ENCODE measurements around the gene NDUFB10. TPM values are rescaled to one million over a fixed set of nuclear protein-coding genes. Genes with fewer than 3 reads are reported as not detected.

Gene NDUFB10
- total RNA-seq, 2 donors from 2014 or later, result 108 to 197 TPM

- H3K27me3 ChIP-seq (replicated peaks; ENCODE audit: insufficient read depth), result no peaks in the 10 kb centered on the region
- H3K36me3 ChIP-seq, result peaks cover 45% of the 10 kb centered on the region
- no peak overlapping the region for H3K4me3 ChIP-seq
- TF ChIP-seq, protein P1, sequence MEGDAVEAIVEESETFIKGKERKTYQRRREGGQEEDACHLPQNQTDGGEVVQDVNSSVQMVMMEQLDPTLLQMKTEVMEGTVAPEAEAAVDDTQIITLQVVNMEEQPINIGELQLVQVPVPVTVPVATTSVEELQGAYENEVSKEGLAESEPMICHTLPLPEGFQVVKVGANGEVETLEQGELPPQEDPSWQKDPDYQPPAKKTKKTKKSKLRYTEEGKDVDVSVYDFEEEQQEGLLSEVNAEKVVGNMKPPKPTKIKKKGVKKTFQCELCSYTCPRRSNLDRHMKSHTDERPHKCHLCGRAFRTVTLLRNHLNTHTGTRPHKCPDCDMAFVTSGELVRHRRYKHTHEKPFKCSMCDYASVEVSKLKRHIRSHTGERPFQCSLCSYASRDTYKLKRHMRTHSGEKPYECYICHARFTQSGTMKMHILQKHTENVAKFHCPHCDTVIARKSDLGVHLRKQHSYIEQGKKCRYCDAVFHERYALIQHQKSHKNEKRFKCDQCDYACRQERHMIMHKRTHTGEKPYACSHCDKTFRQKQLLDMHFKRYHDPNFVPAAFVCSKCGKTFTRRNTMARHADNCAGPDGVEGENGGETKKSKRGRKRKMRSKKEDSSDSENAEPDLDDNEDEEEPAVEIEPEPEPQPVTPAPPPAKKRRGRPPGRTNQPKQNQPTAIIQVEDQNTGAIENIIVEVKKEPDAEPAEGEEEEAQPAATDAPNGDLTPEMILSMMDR (IDR thresholded peaks at IDR 0.05), result no peak
- ATAC-seq (ENCODE audit: insufficient number of reproducible peaks, low FRiP score, low read depth) (no peak), DNase-seq (ENCODE audit: low spot score) (no peak)
- no peaks in the 10 kb centered on the region for H3K9me3 ChIP-seq
- peaks cover 15 to 30% of the 10 kb centered on the region in 2 donors for H3K4me1 ChIP-seq (ENCODE audit: control insufficient read depth in 1 of 2, low read depth in 2 of 2)
- no peak overlapping the region for H3K27ac ChIP-seq
Measured at GRCh38 chr16:2002406-2003230, 43.3 kb downstream of the NDUFB10 start.

GRCh38 chr16:2003231-2003826 is 44.0 kb downstream of the NDUFB10 start:
- ATAC-seq (ENCODE audit: insufficient number of reproducible peaks, low FRiP score, low read depth), result no peak

DNA sequence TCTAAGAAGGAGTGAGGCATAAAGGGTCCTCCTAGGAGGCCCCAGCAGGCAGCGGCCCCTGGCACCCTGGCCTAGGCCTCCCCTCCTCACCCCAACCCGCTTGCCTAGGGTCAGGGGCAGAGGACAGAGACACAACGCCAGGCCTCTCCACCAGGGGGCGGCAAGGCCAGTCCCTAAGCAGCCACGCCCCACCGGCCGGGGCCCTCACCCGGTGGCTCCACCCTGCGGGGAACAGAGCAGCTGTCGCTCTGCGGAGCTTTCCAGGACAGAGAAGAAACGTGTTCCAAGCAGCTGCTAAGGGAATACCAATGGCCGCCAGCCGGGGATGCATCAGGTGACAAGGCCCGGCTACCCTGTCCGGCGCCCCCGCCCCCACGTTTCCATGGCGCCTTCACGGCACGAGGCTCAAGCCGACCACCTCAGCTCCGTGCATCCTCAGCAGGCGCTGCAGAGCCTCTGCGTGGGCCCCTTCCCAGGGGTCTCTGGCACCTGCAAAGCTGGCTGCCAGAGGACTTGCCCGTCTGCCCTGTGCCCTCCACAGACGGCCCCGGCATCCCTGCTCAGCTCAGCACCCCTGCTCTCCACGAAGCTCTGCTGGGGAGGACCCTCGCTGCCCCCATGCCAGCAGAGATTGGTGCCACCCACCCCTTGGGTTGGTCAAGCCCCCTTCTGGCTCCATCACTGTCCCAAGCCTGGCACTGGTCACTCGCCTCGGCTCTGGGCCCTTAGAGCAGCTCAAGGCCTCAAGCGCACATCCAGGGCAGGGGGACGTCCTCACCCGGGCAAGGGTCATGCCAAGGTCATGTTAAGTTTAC is 44.7 kb downstream of the NDUFB10 start:
- peak; percentile 46 for ATAC-seq (ENCODE audit: insufficient number of reproducible peaks, low FRiP score, low read depth)
- Histone ChIP-seq H3K27me3 (replicated peaks; ENCODE audit: insufficient read depth) (no peaks in the 10 kb centered on the region), H3K36me3 (peaks cover 35% of the 10 kb centered on the region), H3K27ac (no peak overlapping the region), H3K4me1 (ENCODE audit: control insufficient read depth in 1 of 2, low read depth in 2 of 2) (peaks cover 27 to 44% of the 10 kb centered on the region in 2 donors), H3K9me3 (no peaks in the 10 kb centered on the region), H3K4me3 (peak overlapping the region; percentile 32)
- TF ChIP-seq, protein P1 (IDR thresholded peaks at IDR 0.05), result peak; percentile 87
- DNase-seq (ENCODE audit: low spot score), result no peak

More at GRCh38 chr16:2003231-2003826, 44.0 kb downstream of the NDUFB10 start:
- no peak overlapping the region for H3K27ac ChIP-seq
- TF ChIP-seq, protein P1 (IDR thresholded peaks at IDR 0.05), result no peak
- H3K9me3 ChIP-seq, result no peaks in the 10 kb centered on the region
- peaks cover 22 to 37% of the 10 kb centered on the region in 2 donors for H3K4me1 ChIP-seq (ENCODE audit: control insufficient read depth in 1 of 2, low read depth in 2 of 2)
- H3K4me3 ChIP-seq, result no peak overlapping the region
- no peak for DNase-seq (ENCODE audit: low spot score)
- no peaks in the 10 kb centered on the region for H3K27me3 ChIP-seq (replicated peaks; ENCODE audit: insufficient read depth)
- peaks cover 40% of the 10 kb centered on the region for H3K36me3 ChIP-seq

GRCh38 chr16:2004795-2005517 is 45.6 kb downstream of the NDUFB10 start:
- no peaks in the 10 kb centered on the region for H3K27me3 ChIP-seq (replicated peaks; ENCODE audit: insufficient read depth)
- H3K4me3 ChIP-seq, result no peak overlapping the region
- H3K9me3 ChIP-seq, result no peaks in the 10 kb centered on the region
- H3K27ac ChIP-seq, result no peak overlapping the region
- peaks cover 27 to 46% of the 10 kb centered on the region in 2 donors for H3K4me1 ChIP-seq (ENCODE audit: control insufficient read depth in 1 of 2, low read depth in 2 of 2)
- H3K36me3 ChIP-seq, result peaks cover 26% of the 10 kb centered on the region
- ATAC-seq (ENCODE audit: insufficient number of reproducible peaks, low FRiP score, low read depth) (no peak), DNase-seq (ENCODE audit: low spot score) (no peak)
- TF ChIP-seq, protein P1 (IDR thresholded peaks at IDR 0.05), result no peak

All from thoracic aorta (tissue), 2 donors.